ENCODE measurements around the gene ACAD11.

- no peak for TF ChIP-seq YY1 (IDR thresholded peaks at IDR 0.05; ENCODE audit: extremely low read depth, insufficient replicate concordance, low read depth, low read length)
- TF ChIP-seq CTCF (IDR thresholded peaks at IDR 0.05 in 2 of 3, conservative IDR thresholded peaks at IDR 0.05 in 1 of 3; ENCODE audit: borderline replicate concordance in 1 of 3, insufficient read depth in 1 of 3, low read depth in 2 of 3, low read length in 2 of 3) = no peak
- TF ChIP-seq POLR2A (IDR thresholded peaks at IDR 0.05; ENCODE audit: borderline replicate concordance, extremely low read depth, insufficient read depth, insufficient read length) = no peak
- no peak for TF ChIP-seq CEBPB (IDR thresholded peaks at IDR 0.05; ENCODE audit: low read depth)
- no peak for TF ChIP-seq FOSL1 (IDR thresholded peaks at IDR 0.05; ENCODE audit: low read depth)
- TF ChIP-seq EZH2 (IDR thresholded peaks at IDR 0.05) = no peak
- TF ChIP-seq ZFX (IDR thresholded peaks at IDR 0.05) = no peak
- TF ChIP-seq REST (IDR thresholded peaks at IDR 0.05; ENCODE audit: low read depth) = no peak
- no peak for TF ChIP-seq JUND (IDR thresholded peaks at IDR 0.05)
- no peak for TF ChIP-seq CBX3 (IDR thresholded peaks at IDR 0.05; ENCODE audit: low read depth)
- no peak for TF ChIP-seq POLR2AphosphoS5 (IDR thresholded peaks at IDR 0.05; ENCODE audit: low read depth, low read length)
- TF ChIP-seq SP1 (IDR thresholded peaks at IDR 0.05; ENCODE audit: low read depth) = no peak
- no peak for TF ChIP-seq EZH2phosphoT487 (IDR thresholded peaks at IDR 0.05; ENCODE audit: borderline replicate concordance)
Measured at GRCh38 chr3:132519914-132520313, 139.7 kb downstream of the ACAD11 start.

Data from HCT116 (cell line).